Measurements from ENCODE around the gene DPH6.

GRCh38 chr15:35545824-35546510 lies at the start of gene DPH6:
- TF ChIP-seq, protein P1, sequence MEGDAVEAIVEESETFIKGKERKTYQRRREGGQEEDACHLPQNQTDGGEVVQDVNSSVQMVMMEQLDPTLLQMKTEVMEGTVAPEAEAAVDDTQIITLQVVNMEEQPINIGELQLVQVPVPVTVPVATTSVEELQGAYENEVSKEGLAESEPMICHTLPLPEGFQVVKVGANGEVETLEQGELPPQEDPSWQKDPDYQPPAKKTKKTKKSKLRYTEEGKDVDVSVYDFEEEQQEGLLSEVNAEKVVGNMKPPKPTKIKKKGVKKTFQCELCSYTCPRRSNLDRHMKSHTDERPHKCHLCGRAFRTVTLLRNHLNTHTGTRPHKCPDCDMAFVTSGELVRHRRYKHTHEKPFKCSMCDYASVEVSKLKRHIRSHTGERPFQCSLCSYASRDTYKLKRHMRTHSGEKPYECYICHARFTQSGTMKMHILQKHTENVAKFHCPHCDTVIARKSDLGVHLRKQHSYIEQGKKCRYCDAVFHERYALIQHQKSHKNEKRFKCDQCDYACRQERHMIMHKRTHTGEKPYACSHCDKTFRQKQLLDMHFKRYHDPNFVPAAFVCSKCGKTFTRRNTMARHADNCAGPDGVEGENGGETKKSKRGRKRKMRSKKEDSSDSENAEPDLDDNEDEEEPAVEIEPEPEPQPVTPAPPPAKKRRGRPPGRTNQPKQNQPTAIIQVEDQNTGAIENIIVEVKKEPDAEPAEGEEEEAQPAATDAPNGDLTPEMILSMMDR (IDR thresholded peaks at IDR 0.05), result peak in 2 of 4 experiments; percentile 5 to 22
- TF ChIP-seq POLR2A (IDR thresholded peaks at IDR 0.05), result peak; percentile 50
